HL-60 (cell line): Measurements from ENCODE around the gene KIAA0825.

ENCODE experiments used
- DNase-seq, 2 experiments: peaks; one replicate each; pipeline ENCODE4 v3.0.0-alpha.2; 2010 to 2020; ENCODE audit warnings: low read depth in 1 of 2, low spot score in 1 of 2
- H3K27ac ChIP-seq: fragments of 250-450 bp; sonication (Bioruptor Pico); replicated peaks from 2 replicates; pipeline ENCODE4 v1.5.1; 2020; ENCODE audit warnings: mild to moderate bottlenecking, moderate library complexity
- H3K27me3 ChIP-seq: fragments of 250-450 bp; sonication (Bioruptor Pico); 2 replicates; pipeline ENCODE4 v1.5.1; 2021; ENCODE audit warnings: mild to moderate bottlenecking, moderate library complexity; ENCODE audit not compliant: insufficient read depth, poor library complexity, severe bottlenecking
- H3K4me3 ChIP-seq: replicated peaks from 2 replicates; pipeline ENCODE4 v1.5.1; 2011; ENCODE audit warnings: mild to moderate bottlenecking, control low read depth, low read length; ENCODE audit not compliant: insufficient read depth
- CTCF ChIP-seq: IDR thresholded peaks from one replicate; pipeline ENCODE4 v1.5.1; 2011; ENCODE audit warnings: low read length, control low read depth, inconsistent platforms; ENCODE audit not compliant: insufficient read depth
- GABPA ChIP-seq: IDR thresholded peaks from 2 replicates; pipeline ENCODE4 v1.6.1; 2012; ENCODE audit warnings: low read depth
- POLR2AphosphoS5 ChIP-seq: IDR thresholded peaks from 2 replicates; pipeline ENCODE4 v1.6.1; 2012; ENCODE audit warnings: low read depth
- SPI1 ChIP-seq: IDR thresholded peaks from 2 replicates; pipeline ENCODE4 v1.6.1; 2012; ENCODE audit warnings: low read depth, mild to moderate bottlenecking, borderline replicate concordance
- TF ChIP-seq, protein P1 (sequence below): IDR thresholded peaks from 2 replicates; pipeline ENCODE4 v1.6.1; 2012; ENCODE audit warnings: low read depth; ENCODE audit not compliant: insufficient replicate concordance

Gene KIAA0825

DNA sequence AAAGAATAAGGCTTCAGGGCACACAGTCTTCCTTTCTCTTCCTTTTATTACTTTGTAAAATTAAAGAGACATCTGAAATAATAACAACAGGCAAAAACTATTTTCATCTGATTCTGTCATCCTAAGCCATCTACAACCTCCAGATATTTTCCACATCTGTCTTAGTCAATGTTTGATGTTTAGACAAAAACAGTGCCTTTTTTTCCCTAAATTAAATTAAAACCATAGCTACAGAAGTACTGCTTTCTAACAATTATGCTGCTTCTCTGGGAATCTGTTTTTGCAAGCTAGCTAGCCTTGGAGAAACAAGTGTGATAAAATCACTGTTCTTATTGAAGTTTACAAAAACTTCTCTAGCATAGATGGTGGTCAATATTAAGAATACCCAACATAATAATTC, 95.4 kb downstream of the KIAA0825 start:
- no peak for DNase-seq
- no peaks in the 10 kb centered on the region for H3K27me3 ChIP-seq
- TF ChIP-seq, protein P1, sequence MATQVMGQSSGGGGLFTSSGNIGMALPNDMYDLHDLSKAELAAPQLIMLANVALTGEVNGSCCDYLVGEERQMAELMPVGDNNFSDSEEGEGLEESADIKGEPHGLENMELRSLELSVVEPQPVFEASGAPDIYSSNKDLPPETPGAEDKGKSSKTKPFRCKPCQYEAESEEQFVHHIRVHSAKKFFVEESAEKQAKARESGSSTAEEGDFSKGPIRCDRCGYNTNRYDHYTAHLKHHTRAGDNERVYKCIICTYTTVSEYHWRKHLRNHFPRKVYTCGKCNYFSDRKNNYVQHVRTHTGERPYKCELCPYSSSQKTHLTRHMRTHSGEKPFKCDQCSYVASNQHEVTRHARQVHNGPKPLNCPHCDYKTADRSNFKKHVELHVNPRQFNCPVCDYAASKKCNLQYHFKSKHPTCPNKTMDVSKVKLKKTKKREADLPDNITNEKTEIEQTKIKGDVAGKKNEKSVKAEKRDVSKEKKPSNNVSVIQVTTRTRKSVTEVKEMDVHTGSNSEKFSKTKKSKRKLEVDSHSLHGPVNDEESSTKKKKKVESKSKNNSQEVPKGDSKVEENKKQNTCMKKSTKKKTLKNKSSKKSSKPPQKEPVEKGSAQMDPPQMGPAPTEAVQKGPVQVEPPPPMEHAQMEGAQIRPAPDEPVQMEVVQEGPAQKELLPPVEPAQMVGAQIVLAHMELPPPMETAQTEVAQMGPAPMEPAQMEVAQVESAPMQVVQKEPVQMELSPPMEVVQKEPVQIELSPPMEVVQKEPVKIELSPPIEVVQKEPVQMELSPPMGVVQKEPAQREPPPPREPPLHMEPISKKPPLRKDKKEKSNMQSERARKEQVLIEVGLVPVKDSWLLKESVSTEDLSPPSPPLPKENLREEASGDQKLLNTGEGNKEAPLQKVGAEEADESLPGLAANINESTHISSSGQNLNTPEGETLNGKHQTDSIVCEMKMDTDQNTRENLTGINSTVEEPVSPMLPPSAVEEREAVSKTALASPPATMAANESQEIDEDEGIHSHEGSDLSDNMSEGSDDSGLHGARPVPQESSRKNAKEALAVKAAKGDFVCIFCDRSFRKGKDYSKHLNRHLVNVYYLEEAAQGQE = no peak
- TF ChIP-seq SPI1 = no peak
- TF ChIP-seq GABPA = no peak
- TF ChIP-seq POLR2AphosphoS5 = no peak
- no peak for TF ChIP-seq CTCF
- H3K27ac ChIP-seq = no peak overlapping the region
- H3K4me3 ChIP-seq = no peak overlapping the region

DNA sequence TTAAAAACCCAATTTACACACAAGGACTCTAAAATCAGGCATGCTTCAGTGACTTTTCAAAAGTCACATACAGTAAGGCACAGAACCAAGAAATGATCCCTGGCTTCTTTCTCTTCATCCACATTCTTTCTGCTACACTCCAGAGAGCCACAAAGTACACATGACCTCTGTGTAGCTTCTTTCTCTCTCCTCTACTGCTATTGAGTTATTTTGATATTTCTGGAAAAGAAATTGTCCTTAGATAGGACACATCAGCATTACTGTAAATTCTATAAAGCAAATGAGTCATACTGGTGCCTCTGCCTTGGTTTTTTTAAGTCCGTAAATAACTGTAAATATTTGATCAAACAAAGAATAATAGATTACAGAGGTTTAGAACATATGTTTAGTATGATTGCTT, 96.3 kb downstream of the KIAA0825 start:
- TF ChIP-seq GABPA (no peak), SPI1 (no peak), POLR2AphosphoS5 (no peak), CTCF (no peak)
- TF ChIP-seq, protein P1 = no peak
- DNase-seq = no peak
- no peak overlapping the region for H3K27ac ChIP-seq

GRCh38 chr5:94517490-94518488, 100.6 kb downstream of the KIAA0825 start:
- Histone ChIP-seq H3K27ac (no peak overlapping the region), H3K27me3 (no peaks in the 10 kb centered on the region), H3K4me3 (no peak overlapping the region)
- TF ChIP-seq CTCF = no peak
- TF ChIP-seq SPI1 = no peak
- TF ChIP-seq, protein P1 = no peak
- TF ChIP-seq GABPA = no peak
- TF ChIP-seq POLR2AphosphoS5 = no peak
- DNase-seq = no peak

More for the DNA sequence above, 96.3 kb downstream of the KIAA0825 start:
- H3K4me3 ChIP-seq = no peak overlapping the region
- H3K27me3 ChIP-seq = no peaks in the 10 kb centered on the region
